ENCODE measurements around the gene CARD14. TPM values are rescaled to one million over a fixed set of nuclear protein-coding genes. Genes with fewer than 3 reads are reported as not detected.
A peak's percentile ranks its signal among the peaks of the same experiment; 100 is the strongest.
"Not testable (repeated sequence)": the region's sequence is repeated elsewhere in the genome, so short reads cannot be mapped to it uniquely, and the experiment has no call there.

Gene CARD14
- total RNA-seq, 1 donor from 2014 or later, result 0.50 TPM

GRCh38 chr17:80191865-80192661 is 22.2 kb downstream of the CARD14 start:
- peaks cover 16% of the 10 kb centered on the region for H3K4me1 ChIP-seq
- no peak for TF ChIP-seq CTCF (IDR thresholded peaks at IDR 0.05)
- H3K27me3 ChIP-seq (ENCODE audit: low read depth), result no peaks in the 10 kb centered on the region
- H3K27ac ChIP-seq, result no peak overlapping the region
- no peak overlapping the region for H3K4me3 ChIP-seq
- no peak for ATAC-seq
- no peak for DNase-seq
- intact Hi-C loops (cut with DNase I), result no loop called here
- H3K36me3 ChIP-seq, result no peaks in the 10 kb centered on the region
- H3K9me3 ChIP-seq, result no peaks in the 10 kb centered on the region

- Histone ChIP-seq H3K9me3 (no peaks in the 10 kb centered on the region), H3K27ac (no peak overlapping the region), H3K4me3 (no peak overlapping the region), H3K36me3 (no peaks in the 10 kb centered on the region), H3K27me3 (ENCODE audit: low read depth) (no peaks in the 10 kb centered on the region), H3K4me1 (peaks cover 6% of the 10 kb centered on the region)
- no peak for TF ChIP-seq CTCF (IDR thresholded peaks at IDR 0.05)
- ATAC-seq (no peak), DNase-seq (no peak)
- intact Hi-C loops (cut with DNase I), result no loop called here
Measured at GRCh38 chr17:80195141-80195540, 25.3 kb downstream of the CARD14 start.

- intact Hi-C loops (cut with DNase I), result no loop called here
Measured at GRCh38 chr17:80195671-80196529, 26.1 kb downstream of the CARD14 start.

GRCh38 chr17:80196652-80197051 is 26.8 kb downstream of the CARD14 start:
- TF ChIP-seq CTCF (IDR thresholded peaks at IDR 0.05), result no peak

More at GRCh38 chr17:80195671-80196529, 26.1 kb downstream of the CARD14 start:
- Histone ChIP-seq H3K4me3 (no peak overlapping the region), H3K27me3 (ENCODE audit: low read depth) (no peaks in the 10 kb centered on the region), H3K9me3 (no peaks in the 10 kb centered on the region), H3K27ac (no peak overlapping the region), H3K36me3 (no peaks in the 10 kb centered on the region), H3K4me1 (peaks cover 6% of the 10 kb centered on the region)
- peak; percentile 89 for TF ChIP-seq CTCF (IDR thresholded peaks at IDR 0.05)
- ATAC-seq, result peak in 1 of 2 donors; percentile 49
- no peak for DNase-seq

GRCh38 chr17:80198144-80198661 is 28.4 kb downstream of the CARD14 start:
- no peak for DNase-seq
- no peak for TF ChIP-seq CTCF (IDR thresholded peaks at IDR 0.05)
- intact Hi-C loops (cut with DNase I), result no loop called here
- Histone ChIP-seq H3K4me1 (no peaks in the 10 kb centered on the region), H3K4me3 (no peak overlapping the region), H3K9me3 (no peaks in the 10 kb centered on the region), H3K27ac (no peak overlapping the region), H3K36me3 (no peaks in the 10 kb centered on the region), H3K27me3 (ENCODE audit: low read depth) (no peaks in the 10 kb centered on the region)
- ATAC-seq, result no peak

More at GRCh38 chr17:80196652-80197051, 26.8 kb downstream of the CARD14 start:
- Histone ChIP-seq H3K27ac (no peak overlapping the region), H3K9me3 (no peaks in the 10 kb centered on the region), H3K36me3 (no peaks in the 10 kb centered on the region), H3K27me3 (ENCODE audit: low read depth) (no peaks in the 10 kb centered on the region), H3K4me1 (peaks cover 2% of the 10 kb centered on the region), H3K4me3 (no peak overlapping the region)
- DNase-seq, result no peak
- intact Hi-C loops (cut with DNase I), result no loop called here
- ATAC-seq, result no peak

GRCh38 chr17:80199295-80199694 is 29.5 kb downstream of the CARD14 start:
- H3K4me1 ChIP-seq; DNase-seq; ATAC-seq; H3K36me3 ChIP-seq; H3K27me3 ChIP-seq (ENCODE audit: low read depth); intact Hi-C loops (cut with DNase I); H3K9me3 ChIP-seq; H3K4me3 ChIP-seq; H3K27ac ChIP-seq: not testable (repeated sequence)
